GM12892 (cell line): ENCODE measurements around the gene NPHS2.
"Not testable (repeated sequence)": the region's sequence is repeated elsewhere in the genome, so short reads cannot be mapped to it uniquely, and the experiment has no call there.

Experiments used
- POLR2A ChIP-seq: IDR thresholded peaks from 2 replicates; pipeline ENCODE4 v1.6.1; 2011; ENCODE audit warnings: low read depth, low read length, control low read depth
- POLR2AphosphoS5 ChIP-seq: IDR thresholded peaks from 2 replicates; pipeline ENCODE4 v1.6.1; 2011; ENCODE audit warnings: low read depth, low read length, control low read depth
- TAF1 ChIP-seq: IDR thresholded peaks from 2 replicates; pipeline ENCODE4 v1.6.1; 2011; ENCODE audit warnings: low read depth, mild to moderate bottlenecking, control low read depth, low read length, borderline replicate concordance

- not testable (repeated sequence) for TF ChIP-seq POLR2A, TAF1, POLR2AphosphoS5
Observed at GRCh38 chr1:179518544-179518943, 57.2 kb downstream of the NPHS2 start.
